Heart right ventricle (tissue), 16 donors: ENCODE results near the gene CERS4. TPM values are rescaled to one million over a fixed set of nuclear protein-coding genes. Genes with fewer than 3 reads are reported as not detected.
A peak's percentile ranks its signal among the peaks of the same experiment; 100 is the strongest.
"Not testable (repeated sequence)": the region's sequence is repeated elsewhere in the genome, so short reads cannot be mapped to it uniquely, and the experiment has no call there.

Source experiments
- ATAC-seq, 8 donors: fragments of 200-7000 bp; cut with Tn5 transposase; one replicate each; pipeline ENCODE4 v1.9.1; 2020; ENCODE audit warnings: mild to moderate bottlenecking in 8 of 8, moderate library complexity in 8 of 8, moderate number of reproducible peaks in 1 of 8
- DNase-seq, 2 donors: peaks; one replicate each; pipeline ENCODE4 v3.0.0-alpha.2; 2020
- H3K27ac ChIP-seq, 10 donors: fragments of 200-600 bp; sonication (generic) in 2 of 10; one replicate each; pipeline versions ENCODE4 v1.5.0 to v1.8.0; 2020 to 2022; ENCODE audit warnings: mild to moderate bottlenecking in 3 of 10
- H3K27me3 ChIP-seq, 7 donors: fragments of 200-600 bp; one replicate each; pipeline ENCODE4 v1.8.0; 2021 to 2022; ENCODE audit warnings: mild to moderate bottlenecking in 2 of 7
- H3K36me3 ChIP-seq, 9 donors: fragments of 200-600 bp; sonication (generic) in 1 of 9; one replicate each; pipeline versions ENCODE4 v1.5.0 to v1.8.0; 2020 to 2022; ENCODE audit warnings: mild to moderate bottlenecking in 2 of 9
- H3K4me1 ChIP-seq, 9 donors: fragments of 200-600 bp; sonication (generic) in 1 of 9; one replicate each; pipeline versions ENCODE4 v1.5.0 to v1.8.0; 2020 to 2022; ENCODE audit warnings: mild to moderate bottlenecking in 4 of 9
- H3K4me3 ChIP-seq, 10 donors: fragments of 200-600 bp; sonication (generic) in 2 of 10; one replicate each; pipeline versions ENCODE4 v1.5.0 to v1.8.0; 2020 to 2022; ENCODE audit warnings: mild to moderate bottlenecking in 7 of 10, moderate library complexity in 2 of 10
- H3K9me3 ChIP-seq, 11 donors: fragments of 200-600 bp in 10 of 11; sonication (generic) in 2 of 11; one replicate each; pipeline versions ENCODE4 v1.5.0 to v1.8.0; 2013 to 2022; ENCODE audit warnings: mild to moderate bottlenecking in 2 of 11, control low read depth in 1 of 11, moderate library complexity in 1 of 11
- CTCF ChIP-seq, 9 donors: fragments of 200-600 bp; sonication (generic) in 2 of 9; IDR thresholded peaks; one replicate each; pipeline versions ENCODE4 v1.5.0 to v1.8.0; 2021 to 2022; ENCODE audit warnings: antibody characterized with exemption in 9 of 9, mild to moderate bottlenecking in 5 of 9, moderate library complexity in 1 of 9
- WGBS, 2 donors: extraction: QIAGEN DNeasy Blood & Tissue Kit; methylation state at CpG; one replicate each; pipeline ENCODE4 v1.1.7; 2013; ENCODE audit warnings: inconsistent platforms in 1 of 2; 5-methylcytosine and 5-hydroxymethylcytosine counted together
- intact Hi-C, 10 donors: fragments of 100-400 bp; cut with DNase I; formaldehyde crosslinking; loops; one replicate each; pipeline versions ENCODE4 v1.11.1 to v1.14.2; 2022
- polyA plus RNA-seq, 2 donors: library from polyadenylated mRNA; stranded (reverse); fragments of 200-250 nt; gene quantifications; one replicate each; pipeline ENCODE4 v1.2.3, GENCODE V29; 2013
- total RNA-seq, 10 donors: library from RNA; stranded (reverse); fragmentation: NEBNext Ultra II Directional in 3 of 10; extraction: Animal tissue kit (Norgen Biotek cat#: 25700) in 3 of 10; gene quantifications; one replicate each; pipeline versions ENCODE4 v1.2.1 to v1.2.4, GENCODE V29; 2021 to 2023
- donor health status: Arrhythmogenic right ventricular cardiomyopathy.
- donor health status: ischemic (EF 13 %, LVEDD 7.1; RV severe dilation, severe dysfunction).
- donor health status: healthy with polysubstance abuse.
- donor health status: DM: no; HTN: yes; CAD: no.
- donor health status: DM: no; HTN: no; CAD: no.
- donor health status: ischemic (EF 25% LVEDD 6.9; RV normal size, moderate dysfunction).
- donor health status: ischemic (EF 25% LVEDD 5.7; RV mildly dilated, moderate dysfunction).
- donor health status: healthy.
- donor health status: DM: yes; HTN: yes; CAD: no.
- donor health status: Ischemic cardiomyopathy.
- donor health status: ischemic (EF 35%, LVEDD 5.7; RV mildly dilated, moderate dysfunction).
- donor health status: nonischemic (EF 11% LVEDD 7.7; RV severe dilation, severe dysfunction).
- donor health status: DM: yes; HTN: yes; CAD: no.
- donor health status: PGD.
- donor health status: ischemic (EF 29% LVEDD 5.4; RV normal size, mild dysfunction).
- donor health status: nonischemic (EF 23%, LVEDD 6.1; RV moderate dilation, normal function).

CERS4 gene
- total and polyA plus RNA-seq, 12 donors: 13.9 to 28.9 (median 17.9) TPM

- ATAC-seq: peak in 1 of 8 donors; percentile 42
- Histone ChIP-seq H3K27me3 (no peaks in the 10 kb centered on the region), H3K4me1 (peaks cover 0 to 10% (median 0%) of the 10 kb centered on the region in 9 donors), H3K9me3 (no peaks in the 10 kb centered on the region), H3K36me3 (peaks cover 0 to 41% (median 12%) of the 10 kb centered on the region in 9 donors), H3K27ac (no peak overlapping the region), H3K4me3 (no peak overlapping the region)
- TF ChIP-seq CTCF (IDR thresholded peaks at IDR 0.05): no peak
- 95 to 96% methylated on average over 6 of the region's 6 CpGs for WGBS, 2 donors
- intact Hi-C loops: loop anchor here in 2 of 10 donors (10.0 kb wide), 2 partner anchors 52 to 62 kb away; partner anchors contain the start of genes NDUFA7 (in 1 of the 2) and RPS28 (in 1 of the 2)
- no peak for DNase-seq
These were observed 53.3 kb downstream of the CERS4 start for GRCh38 chr19:8262431-8262830.

- ATAC-seq, DNase-seq, H3K27me3 ChIP-seq, H3K4me3 ChIP-seq, H3K27ac ChIP-seq, H3K9me3 ChIP-seq: not testable (repeated sequence)
- intact Hi-C loops: loop anchor here in 2 of 10 donors (10.0 kb wide), 2 partner anchors 51 to 61 kb away; partner anchors contain the start of genes NDUFA7 (in 1 of the 2) and RPS28 (in 1 of the 2)
- Histone ChIP-seq H3K4me1 (peaks cover 0 to 14% (median 6%) of the 10 kb centered on the region in 9 donors), H3K36me3 (peaks cover 0 to 27% (median 6%) of the 10 kb centered on the region in 9 donors)
- 81 to 92% methylated on average over 4 of the region's 4 CpGs for WGBS, 2 donors
These were observed 55.1 kb downstream of the CERS4 start for GRCh38 chr19:8264248-8264647.

GRCh38 chr19:8265872-8266271 lies 56.7 kb downstream of the CERS4 start:
- ATAC-seq (no peak), DNase-seq (no peak)
- WGBS, 2 donors: 78 to 80% methylated on average over 3 of the region's 3 CpGs
- no peaks in the 10 kb centered on the region for H3K9me3 ChIP-seq
- TF ChIP-seq CTCF (IDR thresholded peaks at IDR 0.05): no peak
- peaks cover 0 to 16% (median 7%) of the 10 kb centered on the region in 9 donors for H3K4me1 ChIP-seq
- H3K4me3 ChIP-seq: no peak overlapping the region
- intact Hi-C loops: loop anchor here in 4 of 10 donors (5.0 to 10.0 kb wide), 5 partner anchors 41 to 241 kb away; partner anchors contain the start of genes NDUFA7 (in 2 of the 4), RPS28 (in 2 of the 4) and CD320 (in 1 of the 4)
- no peaks in the 10 kb centered on the region for H3K27me3 ChIP-seq
- H3K36me3 ChIP-seq: peaks cover 0 to 18% (median 6%) of the 10 kb centered on the region in 9 donors
- H3K27ac ChIP-seq: no peak overlapping the region

GRCh38 chr19:8269724-8270123 lies 60.6 kb downstream of the CERS4 start:
- ATAC-seq (no peak), DNase-seq (no peak)
- intact Hi-C loops: loop anchor here in 4 of 10 donors (5.0 to 10.0 kb wide), 5 partner anchors 38 to 238 kb away; partner anchors contain the start of genes NDUFA7 (in 2 of the 4), RPS28 (in 2 of the 4) and CD320 (in 1 of the 4)
- Histone ChIP-seq H3K4me1 (peaks cover 0 to 16% (median 5%) of the 10 kb centered on the region in 9 donors), H3K36me3 (no peaks in the 10 kb centered on the region), H3K4me3 (no peak overlapping the region), H3K27ac (peak overlapping the region in 1 of 10 donors; percentile 86), H3K9me3 (no peaks in the 10 kb centered on the region), H3K27me3 (no peaks in the 10 kb centered on the region)
- TF ChIP-seq CTCF (IDR thresholded peaks at IDR 0.05): no peak
- WGBS, 2 donors: 94 to 95% methylated on average over 3 of the region's 3 CpGs

- H3K27ac ChIP-seq, H3K4me1 ChIP-seq, intact Hi-C loops, DNase-seq, H3K36me3 ChIP-seq, H3K27me3 ChIP-seq, H3K4me3 ChIP-seq, H3K9me3 ChIP-seq: not testable (repeated sequence)
- peak in 7 of 8 donors; percentile 33 to 84 (median 77) for ATAC-seq
- WGBS, 2 donors: no CpG with 5 or more reads among the region's 9 CpGs
These were observed 67.3 kb downstream of the CERS4 start for GRCh38 chr19:8276508-8276907.

GRCh38 chr19:8291337-8291736 lies 82.2 kb downstream of the CERS4 start:
- intact Hi-C loops, DNase-seq, H3K4me1 ChIP-seq, H3K9me3 ChIP-seq, H3K4me3 ChIP-seq, H3K36me3 ChIP-seq, H3K27ac ChIP-seq, H3K27me3 ChIP-seq: not testable (repeated sequence)
- WGBS, 2 donors: no CpG with 5 or more reads among the region's 9 CpGs
- ATAC-seq: peak in 7 of 8 donors; percentile 43 to 87 (median 64)
